Cortex of kidney (tissue), 1 donor: ENCODE data around the gene SEC14L3.
"Not testable (repeated sequence)": the region's sequence is repeated elsewhere in the genome, so short reads cannot be mapped to it uniquely, and the experiment has no call there.

ENCODE experiments used
- DNase-seq: peaks from one replicate; lab custom pipeline; 2025; lab: John Stamatoyannopoulos, UW

SEC14L3 gene

GRCh38 chr22:30485362-30485988, 13.7 kb upstream of the SEC14L3 start:
- DNase-seq = no peak

GRCh38 chr22:30483169-30483568, 11.4 kb upstream of the SEC14L3 start:
- DNase-seq = no peak

GRCh38 chr22:30481711-30482110, 9.9 kb upstream of the SEC14L3 start:
- DNase-seq = no peak

- DNase-seq = no peak
These were observed 8.2 kb upstream of the SEC14L3 start for GRCh38 chr22:30479981-30480380.

GRCh38 chr22:30474683-30475424, 3.0 kb upstream of the SEC14L3 start:
- DNase-seq = no peak

GRCh38 chr22:30474121-30474520, 2.3 kb upstream of the SEC14L3 start:
- DNase-seq = no peak

- DNase-seq = no peak
These were observed 1.3 kb upstream of the SEC14L3 start for GRCh38 chr22:30472994-30473720.

GRCh38 chr22:30470655-30471054, 1.2 kb downstream of the SEC14L3 start:
- no peak for DNase-seq

GRCh38 chr22:30469165-30469564, 2.7 kb downstream of the SEC14L3 start:
- no peak for DNase-seq

GRCh38 chr22:30460555-30460954, 11.3 kb downstream of the SEC14L3 start:
- not testable (repeated sequence) for DNase-seq

- DNase-seq = no peak
These were observed 11.7 kb downstream of the SEC14L3 start for GRCh38 chr22:30460147-30460546.

GRCh38 chr22:30459181-30460052, 12.4 kb downstream of the SEC14L3 start:
- DNase-seq = no peak

- no peak for DNase-seq
These were observed 13.8 kb downstream of the SEC14L3 start for GRCh38 chr22:30457981-30458380.

GRCh38 chr22:30455075-30455840, 16.6 kb downstream of the SEC14L3 start:
- no peak for DNase-seq

- no peak for DNase-seq
These were observed 17.9 kb downstream of the SEC14L3 start for GRCh38 chr22:30453731-30454510.

- DNase-seq = no peak
These were observed 19.0 kb downstream of the SEC14L3 start for GRCh38 chr22:30452861-30453260.

GRCh38 chr22:30451488-30451887, 20.3 kb downstream of the SEC14L3 start:
- DNase-seq = not testable (repeated sequence)

GRCh38 chr22:30447656-30448055, 24.2 kb downstream of the SEC14L3 start:
- no peak for DNase-seq

- no peak for DNase-seq
These were observed 26.2 kb downstream of the SEC14L3 start for GRCh38 chr22:30445438-30446145.
